Neuronal stem cell (in vitro differentiated cells): ENCODE data around the gene AMER3. TPM values are rescaled to one million over a fixed set of nuclear protein-coding genes. Genes with fewer than 3 reads are reported as not detected.
A peak's percentile ranks its signal among the peaks of the same experiment; 100 is the strongest.
"Not testable (repeated sequence)": the region's sequence is repeated elsewhere in the genome, so short reads cannot be mapped to it uniquely, and the experiment has no call there.

Experiments
- DNase-seq: peaks from one replicate; pipeline ENCODE4 v3.0.0-alpha.2; 2013; ENCODE audit warnings: low spot score
- H2AFZ ChIP-seq: one replicate; pipeline ENCODE4 v1.6.1; 2013; ENCODE audit warnings: mild to moderate bottlenecking, low read length, inconsistent platforms
- H2AK5ac ChIP-seq: 2 replicates; pipeline ENCODE4 v1.6.1; 2013; ENCODE audit warnings: low read depth, mild to moderate bottlenecking, inconsistent platforms, low read length, moderate library complexity, mixed read lengths
- H2BK120ac ChIP-seq: 2 replicates; pipeline ENCODE4 v1.6.1; 2013; ENCODE audit warnings: low read depth, mild to moderate bottlenecking, inconsistent platforms, low read length, moderate library complexity, mixed read lengths
- H2BK12ac ChIP-seq: one replicate; pipeline ENCODE4 v1.6.1; 2013; ENCODE audit warnings: low read length, inconsistent platforms
- H2BK15ac ChIP-seq: 2 replicates; pipeline ENCODE4 v1.6.1; 2013; ENCODE audit warnings: mild to moderate bottlenecking, low read length, inconsistent platforms, mixed read lengths
- H2BK5ac ChIP-seq: one replicate; pipeline ENCODE4 v1.6.1; 2013; ENCODE audit warnings: inconsistent platforms, mild to moderate bottlenecking, low read length, moderate library complexity
- H3K14ac ChIP-seq: one replicate; pipeline ENCODE4 v1.6.1; 2013; ENCODE audit warnings: low read length, inconsistent platforms
- H3K18ac ChIP-seq: 2 replicates; pipeline ENCODE4 v1.6.1; 2013; ENCODE audit warnings: low read length, inconsistent platforms
- H3K23ac ChIP-seq: 2 replicates; pipeline ENCODE4 v1.6.1; 2013; ENCODE audit warnings: low read depth, mild to moderate bottlenecking, mixed read lengths, low read length, inconsistent platforms; ENCODE audit not compliant: poor library complexity
- H3K27ac ChIP-seq: replicated peaks from 3 replicates; pipeline ENCODE4 v1.5.1; 2013; ENCODE audit warnings: low read length, inconsistent platforms
- H3K27me3 ChIP-seq, 3 experiments: 2 replicates each; pipeline ENCODE4 v1.6.1; 2013; ENCODE audit warnings: low read length in 3 of 3, mild to moderate bottlenecking in 2 of 3, inconsistent platforms in 1 of 3, low read depth in 1 of 3, mixed read lengths in 1 of 3, moderate library complexity in 1 of 3; ENCODE audit not compliant: control insufficient read depth in 3 of 3, insufficient read depth in 3 of 3
- H3K36me3 ChIP-seq, 2 donors: replicated peaks in 1 of 2; 2 replicates each; pipeline ENCODE4 v1.6.1; 2013; ENCODE audit warnings: low read length in 2 of 2; ENCODE audit not compliant: control insufficient read depth in 2 of 2, insufficient read depth in 2 of 2
- H3K4ac ChIP-seq: 2 replicates; pipeline ENCODE4 v1.6.1; 2013; ENCODE audit warnings: inconsistent platforms, mild to moderate bottlenecking, low read length, moderate library complexity
- H3K4me1 ChIP-seq, 2 donors: 1 replicate in 1 of 2; 2 replicates in 1 of 2; pipeline ENCODE4 v1.6.1; 2013; ENCODE audit warnings: low read length in 2 of 2, low read depth in 1 of 2; ENCODE audit not compliant: control insufficient read depth in 2 of 2, insufficient read depth in 1 of 2
- H3K4me2 ChIP-seq: one replicate; pipeline ENCODE4 v1.6.1; 2013; ENCODE audit warnings: mild to moderate bottlenecking, low read length, inconsistent platforms; ENCODE audit not compliant: insufficient read depth, poor library complexity, severe bottlenecking
- H3K4me3 ChIP-seq, 2 donors: 2 replicates each; pipeline ENCODE4 v1.5.1; 2013; ENCODE audit warnings: low read length in 2 of 2, mild to moderate bottlenecking in 2 of 2, inconsistent platforms in 1 of 2, moderate library complexity in 1 of 2
- H3K79me1 ChIP-seq: one replicate; pipeline ENCODE4 v1.6.1; 2013; ENCODE audit warnings: low read depth, mild to moderate bottlenecking, inconsistent platforms, low read length, moderate library complexity
- H3K9ac ChIP-seq: one replicate; pipeline ENCODE4 v1.6.1; 2013; ENCODE audit warnings: mild to moderate bottlenecking, low read depth, low read length, inconsistent platforms; ENCODE audit not compliant: poor library complexity
- H3K9me3 ChIP-seq, 2 donors: replicated peaks in 1 of 2; 2 replicates each; pipeline versions ENCODE3 to v1.6.1; 2013; ENCODE audit warnings: low read length in 2 of 2, mild to moderate bottlenecking in 2 of 2, inconsistent platforms in 1 of 2, low read depth in 1 of 2, mixed read lengths in 1 of 2, moderate library complexity in 1 of 2; ENCODE audit not compliant: control insufficient read depth in 2 of 2, insufficient read depth in 1 of 2
- H4K8ac ChIP-seq: one replicate; pipeline ENCODE4 v1.6.1; 2013; ENCODE audit warnings: low read depth, mild to moderate bottlenecking, inconsistent platforms, low read length, moderate library complexity
- H4K91ac ChIP-seq: one replicate; pipeline ENCODE4 v1.6.1; 2013; ENCODE audit warnings: low read length, low read depth, mild to moderate bottlenecking, inconsistent platforms; ENCODE audit not compliant: poor library complexity
- WGBS, 2 donors: extraction: QIAGEN DNeasy Blood & Tissue Kit; methylation state at CpG; one replicate each; pipeline ENCODE4 v1.1.7; 2013; ENCODE audit warnings: missing lambda C conversion rate in 2 of 2, mixed read lengths in 1 of 2; ENCODE audit not compliant: insufficient read length in 2 of 2, insufficient replicate concordance in 1 of 2; ENCODE audit errors: extremely low coverage in 2 of 2; 5-methylcytosine and 5-hydroxymethylcytosine counted together
- polyA plus RNA-seq, 2 experiments: library from polyadenylated mRNA; stranded (reverse); fragments of 200-250 nt; gene quantifications; one replicate each; pipeline ENCODE4 v1.2.3, GENCODE V29; 2013

AMER3 gene, protein sequence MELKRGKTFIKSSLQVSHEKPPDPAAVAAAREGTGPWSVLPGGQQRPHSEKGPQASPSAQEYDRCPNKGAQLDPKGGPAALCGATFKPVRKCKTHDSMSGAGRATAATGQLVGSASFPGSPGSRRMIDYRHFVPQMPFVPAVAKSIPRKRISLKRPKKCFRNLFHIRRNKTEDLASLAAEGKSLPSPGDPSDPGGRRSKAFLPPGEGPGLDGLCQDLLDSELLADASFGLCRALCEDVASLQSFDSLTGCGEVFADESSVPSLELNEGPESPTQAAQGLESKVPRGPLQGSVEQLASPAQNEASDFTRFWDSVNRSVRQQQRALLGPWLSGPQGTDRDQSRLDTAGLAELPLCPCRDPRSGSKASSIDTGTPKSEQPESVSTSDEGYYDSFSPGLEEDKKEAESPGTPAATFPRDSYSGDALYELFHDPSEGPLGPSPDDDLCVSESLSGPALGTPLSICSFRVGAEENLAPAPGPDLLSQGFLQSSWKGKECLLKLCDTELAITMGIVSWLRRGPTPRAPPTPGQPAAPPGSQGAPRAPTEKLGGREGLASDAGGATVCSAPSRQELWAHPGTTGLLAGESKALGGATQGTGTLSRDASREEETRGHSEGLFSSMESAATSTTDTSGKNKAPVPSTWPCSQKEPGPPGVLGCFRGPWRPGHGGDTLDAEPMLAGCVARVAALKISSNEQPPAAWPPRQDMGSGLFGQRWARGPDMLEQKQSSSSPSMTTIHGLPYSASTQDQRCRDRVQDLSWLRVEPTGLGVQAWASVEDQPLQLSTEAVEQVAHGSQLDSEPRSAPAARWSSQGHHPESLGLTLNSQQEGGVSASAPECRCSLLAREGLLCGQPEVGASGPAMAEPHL
- polyA plus RNA-seq (2013, experiment 1 of 2): 0.01 TPM
- polyA plus RNA-seq (2013, experiment 2 of 2): not detected

DNA sequence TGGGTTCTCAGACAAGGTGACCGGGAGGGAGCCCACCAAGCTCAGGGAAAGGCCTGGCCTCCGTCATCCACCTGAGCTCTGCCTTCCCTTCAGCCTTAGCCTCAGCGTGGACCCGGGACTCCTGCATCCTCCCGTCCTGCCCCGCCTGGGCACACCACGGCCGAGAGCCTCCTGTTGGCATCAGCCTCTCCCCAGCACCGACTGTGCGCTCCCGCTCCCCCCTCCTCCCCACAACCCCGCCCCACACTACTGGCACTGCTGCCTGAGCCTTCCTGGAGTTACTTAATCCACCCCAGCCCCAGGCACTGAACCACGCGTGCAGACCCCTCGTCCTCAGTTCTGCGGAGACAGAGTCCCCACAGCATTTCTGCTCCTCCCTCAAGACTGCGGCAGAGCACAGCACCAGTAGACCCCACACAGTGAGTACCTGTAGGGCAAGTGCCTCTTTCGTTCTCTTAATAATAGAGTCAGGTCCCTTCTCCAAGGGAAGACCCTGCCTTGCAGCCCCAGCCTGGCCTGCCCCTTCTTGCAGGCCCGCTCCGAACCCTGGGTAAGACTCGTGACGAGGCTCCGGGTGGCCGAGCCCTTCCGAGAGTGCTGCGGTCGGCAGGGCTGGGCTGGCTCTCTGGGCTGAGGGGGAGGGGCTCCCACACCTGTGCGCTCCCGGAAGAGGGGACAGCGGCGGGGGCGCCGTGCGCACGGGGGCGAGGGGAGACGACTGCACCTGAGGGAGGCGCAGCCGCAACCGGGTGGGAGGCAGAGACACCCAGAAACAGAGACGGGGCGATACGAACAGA lies at the start of gene AMER3:
TSS of gene AMER3 (plus strand) at position 285 of the 797 bp plus-strand sequence. CDS start 6,533 bp downstream, outside the sequence.
- Histone ChIP-seq H3K9ac (peak within 1 kb of the TSS; percentile 60), H2BK15ac (no peak within 1 kb of the TSS), H2BK5ac (no peak within 1 kb of the TSS), H3K14ac (no peak within 1 kb of the TSS), H3K4me1 (peaks cover 0 to 7% of the 10 kb centered on the region in 2 donors), H3K27me3 (peaks cover 4 to 40% (median 31%) of the 10 kb centered on the region in 3 experiments), H3K79me1 (no peaks in the 10 kb centered on the region), H3K27ac (no peak within 1 kb of the TSS), H3K9me3 (no peaks in the 10 kb centered on the region), H4K91ac (no peak within 1 kb of the TSS), H3K4me3 (peak within 1 kb of the TSS; percentile 22 to 83), H4K8ac (no peak within 1 kb of the TSS), H3K23ac (peak within 1 kb of the TSS; percentile 75), H2BK12ac (no peak within 1 kb of the TSS), H2BK120ac (no peak within 1 kb of the TSS), H2AK5ac (no peak within 1 kb of the TSS), H2AFZ (peak within 1 kb of the TSS; percentile 57), H3K18ac (peak within 1 kb of the TSS; percentile 0), H3K4me2 (peak within 1 kb of the TSS; percentile 88), H3K4ac (no peak within 1 kb of the TSS), H3K36me3 (no peaks in the 10 kb centered on the region)
- peak; percentile 39 for DNase-seq
- WGBS, 2 donors: no CpG with 5 or more reads among the region's 43 CpGs

GRCh38 chr2:130714795-130715194 lies 40.5 kb upstream of the AMER3 start:
- H3K14ac ChIP-seq, H3K36me3 ChIP-seq, H2BK15ac ChIP-seq, H4K91ac ChIP-seq, H3K4ac ChIP-seq, H3K4me3 ChIP-seq, H2BK120ac ChIP-seq, H3K23ac ChIP-seq, H3K27ac ChIP-seq, H2BK5ac ChIP-seq, H3K27me3 ChIP-seq, H3K4me1 ChIP-seq, H3K79me1 ChIP-seq, H3K9ac ChIP-seq, H3K18ac ChIP-seq, H2BK12ac ChIP-seq, H2AFZ ChIP-seq, H3K4me2 ChIP-seq, H2AK5ac ChIP-seq, DNase-seq, H3K9me3 ChIP-seq, H4K8ac ChIP-seq: not testable (repeated sequence)
- WGBS, 2 donors: no CpG with 5 or more reads among the region's 2 CpGs

- Histone ChIP-seq H3K23ac (no peak overlapping the region), H3K4me3 (no peak overlapping the region), H3K9ac (no peak overlapping the region), H2BK15ac (no peak overlapping the region), H4K8ac (no peak overlapping the region), H3K27ac (no peak overlapping the region), H3K4me1 (no peaks in the 10 kb centered on the region), H3K14ac (no peak overlapping the region), H3K4ac (no peak overlapping the region), H2BK5ac (no peak overlapping the region), H2BK120ac (no peak overlapping the region), H2AK5ac (no peak overlapping the region), H4K91ac (no peak overlapping the region), H3K9me3 (peaks cover 0 to 2% of the 10 kb centered on the region in 2 donors), H3K18ac (no peak overlapping the region), H2BK12ac (no peak overlapping the region), H2AFZ (no peak overlapping the region), H3K79me1 (no peaks in the 10 kb centered on the region), H3K4me2 (no peak overlapping the region), H3K36me3 (no peaks in the 10 kb centered on the region), H3K27me3 (no peaks in the 10 kb centered on the region)
- DNase-seq: no peak
- no CpG with 5 or more reads among the region's 8 CpGs for WGBS, 2 donors
Measured at GRCh38 chr2:130720036-130720435, 35.3 kb upstream of the AMER3 start.
